Smooth muscle cell of the brain vasculature (primary cell): ENCODE data around the gene PDILT.
"Not testable (repeated sequence)": the region's sequence is repeated elsewhere in the genome, so short reads cannot be mapped to it uniquely, and the experiment has no call there.

Experiments used
- DNase-seq: peaks from one replicate; pipeline ENCODE4 v3.0.0-alpha.2; 2012; ENCODE audit warnings: low read depth, low spot score

The PDILT gene

DNA sequence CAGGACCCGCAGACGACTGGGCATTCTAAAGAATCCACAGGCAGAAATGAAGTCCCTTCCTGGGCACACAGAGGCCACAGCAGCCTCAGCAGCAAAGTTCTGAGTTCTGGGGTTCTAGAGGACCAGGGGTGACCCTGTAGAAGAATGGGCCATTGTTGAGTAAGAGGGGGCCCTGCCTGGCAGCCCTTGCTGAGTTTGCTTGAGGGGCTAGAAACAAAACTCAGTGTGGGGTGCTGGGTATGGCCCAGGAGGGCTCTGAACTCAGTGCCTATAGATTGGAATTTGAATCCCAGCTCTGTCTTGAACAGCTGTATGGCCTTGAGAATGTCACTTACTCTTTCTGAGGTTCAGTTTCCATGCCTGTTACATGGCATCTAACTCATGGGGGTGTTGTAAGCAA lies at the start of gene PDILT:
TSS of gene PDILT (minus strand) at position 101 of the 400 bp plus-strand sequence. CDS start 5,437 bp downstream, outside the sequence.
- no peak for DNase-seq

- DNase-seq: not testable (repeated sequence)
Measured at GRCh38 chr16:20453633-20454032, 49.1 kb upstream of the PDILT start.

DNA sequence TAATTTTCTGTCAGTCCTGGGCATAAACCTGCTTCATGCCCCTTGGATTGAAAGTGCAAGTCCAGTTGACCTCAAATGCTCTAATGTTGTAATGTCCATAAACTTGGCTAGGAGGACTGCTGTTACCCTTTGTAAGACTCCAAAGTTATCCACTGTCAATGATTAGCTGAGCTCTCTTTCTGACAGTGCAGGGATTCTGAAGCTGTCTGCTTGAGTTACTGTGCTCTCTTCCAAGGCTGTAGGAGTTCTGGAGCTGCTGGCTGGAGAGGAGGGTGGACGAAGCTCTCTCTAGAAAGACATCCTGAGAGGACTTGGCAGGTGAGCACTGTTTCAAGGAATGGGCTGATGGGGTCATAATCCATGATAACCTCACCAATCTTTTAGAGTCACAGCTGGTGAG lies 46.8 kb upstream of the PDILT start, which contains the start of gene ACSM2A:
TSS of gene ACSM2A (plus strand) at position 158 of the 400 bp plus-strand sequence. CDS start 8,594 bp downstream, outside the sequence.
- DNase-seq: not testable (repeated sequence)

- not testable (repeated sequence) for DNase-seq
Measured at GRCh38 chr16:20446652-20447393, 42.3 kb upstream of the PDILT start.

DNA sequence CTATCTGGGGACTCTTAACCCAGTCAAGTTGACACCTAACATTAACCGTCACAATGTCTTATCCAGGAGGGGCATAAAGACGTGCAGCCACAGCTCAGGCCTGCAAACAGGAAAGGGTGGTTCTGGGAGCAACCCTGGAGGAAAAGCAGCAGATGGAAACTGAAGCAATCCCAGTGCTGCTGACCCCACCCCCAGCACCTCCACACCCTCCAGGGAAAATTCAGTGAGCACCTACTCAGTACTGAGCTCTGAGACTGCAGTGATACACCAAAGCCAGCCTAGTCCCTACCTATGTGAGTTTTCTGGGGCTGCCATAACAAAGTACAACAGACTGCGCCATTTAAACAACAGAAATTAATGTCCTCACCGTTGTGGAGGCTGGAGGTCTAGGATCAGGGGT lies 37.3 kb upstream of the PDILT start:
- DNase-seq: not testable (repeated sequence)

DNA sequence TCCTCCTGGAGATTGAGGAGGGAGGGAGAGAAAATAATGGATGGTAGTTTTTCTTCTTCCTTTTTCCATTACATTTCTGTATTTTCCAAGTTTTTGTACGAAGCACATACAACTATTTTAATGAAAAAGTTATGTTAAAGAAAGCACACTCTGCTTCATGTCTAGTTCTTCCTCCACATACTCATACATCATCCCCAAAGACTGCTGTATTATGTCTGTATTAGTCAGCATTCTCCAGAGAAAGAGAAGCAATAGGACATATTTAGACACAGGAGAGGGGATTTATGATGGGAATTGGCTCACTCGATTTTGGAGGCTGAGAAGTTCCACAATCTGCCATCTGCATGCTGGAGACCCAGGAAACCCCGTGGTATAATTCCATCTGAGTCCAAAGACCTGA lies 36.7 kb upstream of the PDILT start:
- no peak for DNase-seq

- DNase-seq: not testable (repeated sequence)
Measured at GRCh38 chr16:20440731-20441130, 36.2 kb upstream of the PDILT start.

- DNase-seq: not testable (repeated sequence)
Measured at GRCh38 chr16:20439820-20440231, 35.3 kb upstream of the PDILT start.

- DNase-seq: not testable (repeated sequence)
Measured at GRCh38 chr16:20438950-20439349, 34.4 kb upstream of the PDILT start.

DNA sequence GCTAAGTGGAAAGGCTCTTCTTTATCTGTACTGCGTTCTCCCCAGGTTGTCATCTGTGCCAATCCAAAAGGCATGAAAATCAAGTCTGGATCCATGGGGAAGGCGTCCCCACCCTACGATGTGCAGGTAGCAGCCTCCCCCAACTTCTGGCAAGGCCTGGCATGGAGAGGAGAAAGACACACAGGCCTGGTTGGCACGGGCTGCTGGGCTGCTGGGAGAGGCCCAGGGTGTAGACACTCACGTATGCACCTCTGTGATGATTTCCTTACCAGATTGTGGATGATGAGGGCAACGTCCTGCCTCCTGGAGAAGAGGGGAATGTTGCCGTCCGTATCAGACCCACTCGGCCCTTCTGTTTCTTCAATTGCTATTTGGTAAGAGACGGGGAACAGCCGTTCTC lies 26.4 kb upstream of the PDILT start:
- no peak for DNase-seq

DNA sequence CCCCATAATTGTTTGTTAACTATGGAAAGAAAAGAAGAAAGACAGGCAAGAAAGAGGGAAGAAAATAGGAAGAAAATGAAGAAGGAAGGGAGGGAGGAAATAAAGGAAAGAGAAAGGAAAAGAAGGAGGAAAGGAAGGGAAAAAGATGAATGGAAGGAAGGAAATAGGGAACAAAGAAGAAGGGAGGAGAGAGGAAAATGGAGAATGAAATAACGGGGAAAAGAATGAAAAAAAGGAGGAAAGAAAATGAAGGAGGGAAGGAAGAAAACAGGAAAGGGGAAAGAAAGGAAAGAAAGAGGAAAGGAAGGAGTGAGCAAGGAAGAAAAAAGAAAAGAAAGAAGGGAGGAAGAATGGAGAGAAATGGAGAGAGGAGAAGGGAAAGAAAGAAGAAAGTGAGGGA lies 25.9 kb upstream of the PDILT start:
- DNase-seq: not testable (repeated sequence)

GRCh38 chr16:20429499-20429898 lies 25.0 kb upstream of the PDILT start:
- not testable (repeated sequence) for DNase-seq

DNA sequence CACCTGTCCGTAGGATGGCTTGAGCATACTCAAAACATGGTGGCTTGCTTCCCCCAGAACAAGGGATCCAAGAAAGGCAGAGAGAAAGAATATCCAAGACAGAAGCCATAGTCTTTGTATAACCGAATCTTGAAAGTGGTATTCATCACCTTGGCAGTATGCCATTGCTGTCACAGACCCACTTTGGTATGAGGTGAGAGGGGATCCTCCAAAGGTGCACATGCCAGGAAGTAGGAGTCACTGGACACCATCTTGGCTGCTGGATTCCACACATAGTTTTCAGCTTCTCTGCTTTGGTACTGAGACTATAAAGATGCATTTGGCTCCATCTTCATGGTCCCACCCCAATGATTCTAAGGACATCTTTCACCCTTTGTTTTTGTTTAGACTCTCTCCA lies 22.9 kb upstream of the PDILT start:
- not testable (repeated sequence) for DNase-seq

DNA sequence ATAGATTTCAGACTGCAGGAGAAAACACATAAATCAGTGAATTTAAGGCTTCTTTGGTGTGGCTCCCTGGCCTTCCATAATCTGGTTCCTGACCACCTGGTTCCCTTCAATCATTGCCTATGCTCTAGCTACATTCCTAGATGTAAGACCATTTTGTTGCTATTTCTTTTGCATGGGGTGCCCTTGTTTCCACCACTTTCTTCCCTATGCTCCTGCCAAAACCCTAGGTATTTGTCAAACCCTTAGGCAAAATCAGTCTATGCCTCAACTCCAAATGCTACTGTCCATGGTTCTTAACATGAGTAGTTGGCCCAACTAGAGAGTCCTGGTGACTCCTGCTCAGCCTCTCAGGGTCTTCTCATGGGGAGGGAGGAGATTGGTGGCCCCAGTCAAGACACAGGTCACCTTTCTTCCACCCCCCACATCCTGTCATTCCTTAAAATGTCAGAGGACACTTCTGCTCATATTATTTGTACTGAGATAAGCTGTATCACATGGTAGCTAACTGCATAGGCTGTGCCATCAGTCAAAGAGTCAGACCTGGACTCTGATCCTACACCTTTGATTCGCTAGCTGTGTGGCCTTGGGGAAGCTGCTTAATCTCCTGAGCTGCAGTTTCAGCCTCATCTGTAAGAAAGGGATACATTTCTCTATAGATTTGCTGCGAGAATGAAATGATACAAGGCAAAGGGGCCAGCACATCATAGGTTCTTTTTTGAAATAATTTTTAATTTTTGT lies 19.8 kb upstream of the PDILT start:
- DNase-seq: no peak

- DNase-seq: not testable (repeated sequence)
Measured at GRCh38 chr16:20423772-20424128, 19.2 kb upstream of the PDILT start.

DNA sequence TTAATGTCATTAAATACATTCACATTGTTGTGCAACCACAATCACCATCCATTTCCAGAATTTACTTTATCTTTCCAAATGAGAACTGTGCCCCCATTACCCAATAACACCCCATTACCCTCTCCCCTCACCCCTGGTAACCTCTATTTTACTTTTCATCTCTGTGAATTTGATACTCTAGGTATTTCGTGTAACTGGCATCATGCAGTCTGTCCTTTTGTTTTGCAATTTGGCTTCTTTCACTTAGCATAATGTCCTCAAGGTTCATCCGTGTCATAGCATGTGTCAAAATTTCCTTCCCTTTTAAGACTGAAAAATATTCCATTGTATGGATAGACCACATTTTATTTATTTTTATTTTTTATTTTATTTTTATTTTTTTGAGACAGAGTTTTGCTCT lies 17.2 kb upstream of the PDILT start:
- not testable (repeated sequence) for DNase-seq

GRCh38 chr16:20419093-20419492 lies 14.6 kb upstream of the PDILT start:
- DNase-seq: not testable (repeated sequence)

- DNase-seq: no peak
Measured at GRCh38 chr16:20415541-20415940, 11.0 kb upstream of the PDILT start.

GRCh38 chr16:20411055-20411454 lies 6.5 kb upstream of the PDILT start:
- no peak for DNase-seq

DNA sequence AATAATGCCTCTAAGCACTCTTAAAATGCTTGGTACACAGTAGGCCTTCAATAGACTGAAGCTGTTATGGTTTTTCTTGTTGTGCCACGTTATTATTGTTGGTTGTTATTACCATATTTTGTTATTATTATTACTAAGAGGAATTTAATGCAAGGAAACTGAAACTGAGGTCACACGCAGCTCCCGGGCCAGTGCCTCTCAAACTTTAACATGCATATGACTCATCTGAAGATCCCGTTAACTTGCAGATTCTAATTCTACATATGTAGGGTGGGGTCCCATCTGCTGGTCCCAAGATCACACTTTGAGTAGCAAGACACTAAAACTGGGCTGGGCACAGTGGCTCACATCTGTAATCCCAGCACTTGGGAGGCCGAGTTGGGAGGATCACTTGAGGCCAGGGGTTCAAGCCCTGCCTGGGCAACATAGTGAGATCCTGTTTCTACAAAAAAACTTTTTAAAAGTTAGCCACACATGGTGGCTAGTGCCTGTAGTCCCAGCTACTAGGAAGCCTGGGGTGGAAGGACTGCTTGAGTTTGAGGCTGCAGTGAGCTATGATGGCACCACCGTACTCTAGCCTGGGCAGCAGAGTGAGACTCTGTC lies 5.7 kb upstream of the PDILT start:
- DNase-seq: no peak

DNA sequence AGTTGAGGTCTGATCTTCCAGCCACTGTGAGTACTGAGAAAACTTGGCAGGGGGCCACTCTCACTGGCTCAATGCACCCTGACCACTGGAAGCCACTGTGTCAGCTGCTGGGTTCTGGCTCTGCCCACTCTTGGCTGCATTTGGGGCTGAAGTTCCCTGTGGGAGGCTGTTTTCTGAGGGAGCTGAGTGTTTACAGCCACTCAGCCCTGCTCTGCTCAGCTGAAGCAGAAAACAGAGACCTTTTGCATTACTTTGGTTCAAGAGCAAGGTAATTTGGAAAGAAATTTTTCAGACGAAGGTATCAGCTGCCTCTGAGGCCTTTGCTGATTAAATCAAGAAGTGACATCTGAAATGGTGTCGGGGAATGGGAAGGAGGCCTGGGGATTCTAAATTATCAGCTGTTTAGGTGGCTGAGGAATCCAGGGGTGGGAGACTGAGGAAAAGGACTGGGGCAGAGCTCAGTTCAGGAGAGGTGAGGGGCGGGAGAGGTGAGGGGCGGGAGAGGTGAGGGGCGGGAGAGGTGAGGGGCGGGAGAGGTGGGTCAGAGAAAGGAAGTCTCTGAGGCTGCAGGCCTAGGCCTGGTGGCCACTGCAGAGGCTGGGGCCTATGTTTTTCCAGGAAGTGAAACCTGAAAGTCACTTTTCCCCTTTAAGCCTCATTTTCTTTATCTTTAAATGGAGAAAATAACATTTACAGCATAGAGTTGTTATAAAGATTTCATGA lies 5.0 kb upstream of the PDILT start, which contains the start of gene ACSM5:
TSS of gene ACSM5 (plus strand) at position 137 of the 723 bp plus-strand sequence. CDS start 1,951 bp downstream, outside the sequence.
- no peak for DNase-seq

DNA sequence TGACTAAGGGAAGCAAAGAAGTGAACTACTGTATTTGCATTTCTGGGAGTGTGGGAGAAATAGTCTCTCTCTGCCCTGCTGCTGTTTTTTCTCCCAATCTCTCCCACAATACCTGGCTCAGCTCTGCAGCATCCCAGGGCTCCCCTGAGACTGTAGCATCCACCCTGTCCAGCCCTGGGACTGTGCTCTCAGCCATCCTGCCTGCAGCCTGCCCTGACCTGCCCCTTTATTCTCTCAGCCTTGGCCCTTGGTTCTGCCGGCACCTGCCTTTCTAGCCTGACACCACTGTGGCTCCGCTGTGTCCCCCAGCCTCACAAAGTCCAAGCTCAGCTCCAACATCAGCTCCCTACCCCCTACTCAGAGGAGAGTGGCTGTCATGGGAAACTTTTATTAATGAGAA lies 1.9 kb downstream of the PDILT start:
- no peak for DNase-seq
